GM19240 (cell line): ENCODE data around the gene RASGRF2.

Experiments
- DNase-seq: peaks from one replicate; pipeline ENCODE4 v3.0.0; 2011; ENCODE audit warnings: low spot score; ENCODE audit not compliant: insufficient read length

Gene RASGRF2

GRCh38 chr5:80959768-80960442 lies at the start of gene RASGRF2:
Gene RASGRF2 (plus strand): TSS chr5:80960363. CDS start chr5:80960739, 376 bp downstream.
- no peak for DNase-seq

GRCh38 chr5:80912479-80912878 lies 47.7 kb upstream of the RASGRF2 start:
- DNase-seq: no peak

- no peak for DNase-seq
Measured at GRCh38 chr5:80915716-80916115, 44.4 kb upstream of the RASGRF2 start.

- DNase-seq: no peak
Measured at GRCh38 chr5:80916676-80917075, 43.5 kb upstream of the RASGRF2 start.

- no peak for DNase-seq
Measured at GRCh38 chr5:80917631-80918030, 42.5 kb upstream of the RASGRF2 start.

GRCh38 chr5:80919678-80920196 lies 40.4 kb upstream of the RASGRF2 start:
- DNase-seq: no peak

- DNase-seq: no peak
Measured at GRCh38 chr5:80920333-80920732, 39.8 kb upstream of the RASGRF2 start.

- DNase-seq: no peak
Measured at GRCh38 chr5:80921026-80921425, 39.1 kb upstream of the RASGRF2 start.

- DNase-seq: no peak
Measured at GRCh38 chr5:80925931-80926330, 34.2 kb upstream of the RASGRF2 start.

- no peak for DNase-seq
Measured at GRCh38 chr5:80926536-80926935, 33.6 kb upstream of the RASGRF2 start.

GRCh38 chr5:80926979-80927656 lies 33.0 kb upstream of the RASGRF2 start:
- no peak for DNase-seq

- no peak for DNase-seq
Measured at GRCh38 chr5:80928073-80928472, 32.1 kb upstream of the RASGRF2 start.

- no peak for DNase-seq
Measured at GRCh38 chr5:80930940-80931339, 29.2 kb upstream of the RASGRF2 start.

- DNase-seq: no peak
Measured at GRCh38 chr5:80931411-80931810, 28.8 kb upstream of the RASGRF2 start.

GRCh38 chr5:80933036-80933435 lies 27.1 kb upstream of the RASGRF2 start:
- no peak for DNase-seq

GRCh38 chr5:80934751-80935150 lies 25.4 kb upstream of the RASGRF2 start:
- DNase-seq: no peak

- no peak for DNase-seq
Measured at GRCh38 chr5:80935811-80936385, 24.3 kb upstream of the RASGRF2 start.

- DNase-seq: no peak
Measured at GRCh38 chr5:80936881-80937280, 23.3 kb upstream of the RASGRF2 start.

- no peak for DNase-seq
Measured at GRCh38 chr5:80937584-80938356, 22.4 kb upstream of the RASGRF2 start.

GRCh38 chr5:80941496-80941895 lies 18.7 kb upstream of the RASGRF2 start:
- DNase-seq: no peak

- DNase-seq: no peak
Measured at GRCh38 chr5:80951366-80951765, 8.8 kb upstream of the RASGRF2 start.

GRCh38 chr5:80953587-80953986 lies 6.6 kb upstream of the RASGRF2 start:
- DNase-seq: no peak
